HG03439 (cell line): ENCODE measurements around the gene DLGAP3.
"Not testable (repeated sequence)": the region's sequence is repeated elsewhere in the genome, so short reads cannot be mapped to it uniquely, and the experiment has no call there.

Experiments used
- ATAC-seq: cut with Tn5 transposase; IDR thresholded peaks from one replicate; pipeline ENCODE4 v1.9.1; 2021; ENCODE audit warnings: mild to moderate bottlenecking, moderate library complexity; ENCODE audit not compliant: unreplicated experiment

The DLGAP3 gene

DNA sequence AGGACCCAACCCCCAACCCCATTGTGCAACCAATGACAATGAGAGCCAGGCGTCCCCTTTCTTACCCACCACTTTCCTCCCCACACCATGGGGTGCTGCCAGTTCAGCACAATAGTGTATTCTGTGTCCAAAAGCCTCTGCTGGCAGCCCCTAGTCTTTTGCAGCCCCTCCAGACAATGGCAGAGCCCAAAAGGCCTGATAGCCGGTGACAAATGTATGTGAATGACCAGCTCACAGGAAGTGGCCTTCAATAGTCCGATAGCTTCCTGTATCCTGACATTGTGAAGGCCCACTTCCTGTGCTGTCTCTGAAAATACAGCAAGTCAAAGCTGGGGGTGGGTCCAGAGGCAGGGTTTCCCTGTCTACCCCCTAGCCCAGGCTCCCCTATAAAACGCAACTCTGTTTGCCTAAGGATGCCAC, 86.5 kb downstream of the DLGAP3 start:
- no peak for ATAC-seq

- ATAC-seq = no peak
These were observed 87.4 kb downstream of the DLGAP3 start for GRCh38 chr1:34842073-34842472.

- no peak for ATAC-seq
These were observed 89.0 kb downstream of the DLGAP3 start for GRCh38 chr1:34840426-34840825.

GRCh38 chr1:34839526-34840305, 89.7 kb downstream of the DLGAP3 start:
- ATAC-seq = no peak

DNA sequence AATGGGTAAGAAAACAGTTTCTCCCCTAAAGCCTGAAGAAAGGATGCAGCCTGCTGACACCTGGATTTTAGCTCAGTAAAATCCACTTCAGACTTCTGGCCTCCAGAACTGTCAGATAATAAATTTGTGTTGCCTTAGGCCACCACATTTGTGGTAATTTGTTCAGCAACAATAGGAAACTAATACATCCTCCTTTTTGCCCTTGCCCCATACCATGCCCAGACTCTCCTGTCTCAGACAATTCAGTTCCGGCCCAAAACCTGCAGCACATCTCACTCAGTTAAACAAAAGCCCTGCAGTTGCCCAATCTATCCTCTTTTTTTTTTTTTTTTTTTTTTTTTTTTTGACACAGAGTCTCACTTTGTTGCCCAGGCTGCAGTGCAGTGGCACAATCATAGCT, 95.7 kb downstream of the DLGAP3 start:
- no peak for ATAC-seq

DNA sequence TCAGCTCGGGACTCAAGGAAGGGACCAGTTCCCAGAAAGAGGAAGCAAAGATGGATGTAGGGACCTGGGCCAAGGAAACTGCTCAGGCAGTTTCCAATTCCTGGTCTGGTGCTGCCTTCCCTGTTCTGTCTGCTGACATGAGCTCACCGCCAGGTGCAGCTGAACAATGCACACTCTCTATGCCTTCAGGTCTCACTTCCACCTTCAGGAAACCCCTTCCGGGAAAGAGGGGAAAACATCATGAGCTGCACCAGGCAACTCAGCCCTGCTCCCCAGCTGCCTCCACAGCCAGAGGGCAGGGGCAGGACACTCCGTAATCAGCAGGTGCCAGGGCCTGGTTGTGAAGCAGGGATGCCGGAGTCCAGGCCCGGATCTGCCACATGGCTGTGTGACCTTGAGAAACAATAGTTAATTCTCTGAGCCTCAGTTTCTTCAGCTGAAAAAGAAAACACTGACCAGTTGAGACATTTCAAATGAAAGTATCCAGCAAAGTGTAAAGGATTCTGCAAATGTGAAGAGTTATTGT, 97.7 kb downstream of the DLGAP3 start:
- no peak for ATAC-seq

DNA sequence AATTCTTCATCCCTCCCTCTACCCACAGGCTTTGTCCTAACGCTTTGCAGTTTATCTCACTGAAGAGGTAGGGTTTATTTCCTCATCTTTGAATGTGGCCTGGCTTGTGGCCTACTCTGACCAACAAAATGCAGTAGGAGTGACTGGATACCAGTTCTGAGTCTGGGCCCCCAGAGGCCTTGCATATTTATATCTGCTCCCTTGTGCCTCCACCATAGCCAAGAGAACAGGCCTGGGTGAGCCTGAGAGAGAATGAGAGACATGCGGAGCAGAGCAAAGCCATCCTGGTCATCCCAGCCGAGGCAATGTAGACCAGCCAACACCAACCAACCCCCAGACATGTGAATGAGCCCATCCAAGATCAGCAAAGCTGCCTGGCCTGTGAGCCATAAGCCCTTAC, 100.2 kb downstream of the DLGAP3 start:
- ATAC-seq = no peak

GRCh38 chr1:34828611-34829010, 100.8 kb downstream of the DLGAP3 start:
- no peak for ATAC-seq

GRCh38 chr1:34827341-34827941, 102.0 kb downstream of the DLGAP3 start:
- no peak for ATAC-seq

GRCh38 chr1:34825455-34826091, 103.9 kb downstream of the DLGAP3 start:
- no peak for ATAC-seq

GRCh38 chr1:34824817-34825454, 104.5 kb downstream of the DLGAP3 start:
- no peak for ATAC-seq

DNA sequence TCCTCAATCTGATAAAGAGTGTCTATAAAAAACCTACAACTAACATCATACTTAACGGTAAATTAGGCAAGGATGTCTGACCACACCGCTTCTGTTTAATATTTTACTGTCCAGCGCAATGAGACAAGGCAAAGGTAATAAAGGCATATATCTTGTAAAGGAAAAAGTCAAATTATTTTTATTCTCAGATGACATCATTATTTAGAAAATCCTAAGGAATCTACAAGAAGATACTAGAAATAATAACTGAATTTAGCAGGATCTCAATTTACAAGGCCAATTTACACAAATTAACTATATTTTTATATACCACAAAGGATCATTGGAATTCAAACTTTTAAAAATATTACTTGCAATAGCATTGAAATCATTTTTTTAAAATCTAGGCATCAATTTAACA, 107.2 kb downstream of the DLGAP3 start:
- ATAC-seq = no peak

DNA sequence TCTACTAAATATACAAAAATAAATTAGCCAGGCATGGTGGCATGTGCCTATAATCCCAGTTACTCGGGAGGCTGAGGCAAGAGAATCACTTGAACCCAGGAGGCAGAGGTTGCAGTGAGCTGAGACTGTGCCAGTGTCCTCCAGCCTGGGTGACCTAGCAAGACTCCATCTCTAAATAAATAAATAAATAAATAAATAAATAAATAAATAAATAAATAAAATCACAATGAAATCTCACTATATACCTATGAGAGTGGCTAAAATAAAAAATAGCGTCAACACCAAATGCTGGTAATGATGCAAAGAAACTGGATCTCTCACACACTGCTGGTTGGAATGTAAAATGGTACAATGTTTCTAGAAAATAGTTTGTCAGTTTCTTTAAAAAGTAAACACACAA, 110.6 kb downstream of the DLGAP3 start:
- not testable (repeated sequence) for ATAC-seq

GRCh38 chr1:34816778-34817177, 112.7 kb downstream of the DLGAP3 start:
- ATAC-seq = no peak

DNA sequence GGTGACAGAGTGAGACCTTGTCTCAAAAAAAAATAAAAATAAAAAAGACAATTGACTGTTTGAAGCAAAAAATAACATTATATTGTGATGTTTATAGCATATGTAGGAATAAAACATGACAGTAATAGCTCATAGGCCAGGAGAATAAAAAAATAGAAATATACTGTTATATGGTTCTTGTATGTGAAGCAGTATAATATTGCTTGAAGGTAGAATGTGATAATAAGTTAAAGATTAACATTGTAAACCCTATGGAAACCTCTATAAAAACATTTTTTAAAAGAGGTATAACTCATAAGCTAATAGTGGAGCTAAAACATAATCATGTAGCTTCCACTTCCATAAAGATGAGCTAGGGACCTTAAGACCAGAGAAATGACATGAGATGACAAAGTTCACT, 113.1 kb downstream of the DLGAP3 start:
- ATAC-seq = no peak
